ENCODE results near the gene LMBRD1. TPM values are rescaled to one million over a fixed set of nuclear protein-coding genes. Genes with fewer than 3 reads are reported as not detected.

The LMBRD1 gene
- total RNA-seq, 2 donors from 2014 or later, result 30.1 to 34.8 TPM

DNA sequence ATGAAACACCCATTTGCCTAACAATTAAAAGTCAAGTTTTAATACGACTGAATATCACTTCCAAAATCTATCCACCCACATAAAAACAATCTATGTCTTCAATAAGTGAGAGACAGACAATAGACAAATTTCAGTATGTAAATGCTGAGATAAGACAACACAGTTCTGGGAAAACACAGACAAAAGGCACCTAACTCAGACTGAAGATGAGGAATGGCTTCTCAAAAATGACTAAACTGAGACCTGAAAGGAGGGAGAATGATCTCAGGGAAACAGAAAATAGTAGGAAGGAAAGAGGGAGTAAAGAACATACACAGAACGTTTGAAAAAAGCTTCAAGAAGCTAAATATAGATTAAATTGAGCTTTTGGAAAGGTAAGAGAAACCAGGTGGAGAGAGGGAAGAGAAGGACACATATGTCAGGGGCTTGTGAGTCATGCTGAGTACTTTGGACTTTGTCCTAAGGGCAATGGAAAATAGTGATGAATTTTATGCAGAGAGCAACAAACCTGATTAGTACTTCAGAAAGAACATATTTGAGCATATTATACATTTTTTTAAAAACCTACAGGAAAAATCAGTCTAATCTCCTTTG lies 16.1 kb downstream of the LMBRD1 start:
- H3K27me3 Mint-ChIP-seq (ENCODE audit: insufficient read depth), result no peaks in the 10 kb centered on the region
- no peak overlapping the region for H3K27ac Mint-ChIP-seq
- H3K4me3 Mint-ChIP-seq, result no peak overlapping the region
- Histone ChIP-seq H3K36me3 (ENCODE audit: control insufficient read depth, insufficient read depth, low read length) (peaks cover 34% of the 10 kb centered on the region), H3K9ac (ENCODE audit: extremely low read depth, low read length, poor library complexity, severe bottlenecking) (no peak overlapping the region), H3K4me3 (ENCODE audit: low read length) (peak overlapping the region; percentile 46), H3K27ac (ENCODE audit: low read depth, low read length) (no peak overlapping the region), H3K9me3 (ENCODE audit: control insufficient read depth, low read length) (no peaks in the 10 kb centered on the region), H3K27me3 (ENCODE audit: control insufficient read depth, insufficient read depth, low read length, poor library complexity, severe bottlenecking) (no peaks in the 10 kb centered on the region), H3K4me1 (ENCODE audit: control insufficient read depth, insufficient read depth, low read length) (peaks cover 4% of the 10 kb centered on the region)
- TF ChIP-seq, protein P1, sequence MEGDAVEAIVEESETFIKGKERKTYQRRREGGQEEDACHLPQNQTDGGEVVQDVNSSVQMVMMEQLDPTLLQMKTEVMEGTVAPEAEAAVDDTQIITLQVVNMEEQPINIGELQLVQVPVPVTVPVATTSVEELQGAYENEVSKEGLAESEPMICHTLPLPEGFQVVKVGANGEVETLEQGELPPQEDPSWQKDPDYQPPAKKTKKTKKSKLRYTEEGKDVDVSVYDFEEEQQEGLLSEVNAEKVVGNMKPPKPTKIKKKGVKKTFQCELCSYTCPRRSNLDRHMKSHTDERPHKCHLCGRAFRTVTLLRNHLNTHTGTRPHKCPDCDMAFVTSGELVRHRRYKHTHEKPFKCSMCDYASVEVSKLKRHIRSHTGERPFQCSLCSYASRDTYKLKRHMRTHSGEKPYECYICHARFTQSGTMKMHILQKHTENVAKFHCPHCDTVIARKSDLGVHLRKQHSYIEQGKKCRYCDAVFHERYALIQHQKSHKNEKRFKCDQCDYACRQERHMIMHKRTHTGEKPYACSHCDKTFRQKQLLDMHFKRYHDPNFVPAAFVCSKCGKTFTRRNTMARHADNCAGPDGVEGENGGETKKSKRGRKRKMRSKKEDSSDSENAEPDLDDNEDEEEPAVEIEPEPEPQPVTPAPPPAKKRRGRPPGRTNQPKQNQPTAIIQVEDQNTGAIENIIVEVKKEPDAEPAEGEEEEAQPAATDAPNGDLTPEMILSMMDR (conservative IDR thresholded peaks at IDR 0.05), result no peak
- H3K4me1 Mint-ChIP-seq, result peaks cover 31% of the 10 kb centered on the region
- 80 to 100% methylated on average over 1 to 2 of the region's 2 CpGs for WGBS, 2 experiments (ENCODE audit: insufficient coverage in 1 of 2, insufficient read length in 1 of 2)
- no peaks in the 10 kb centered on the region for H3K9me3 Mint-ChIP-seq
- peaks cover 27% of the 10 kb centered on the region for H3K36me3 Mint-ChIP-seq (ENCODE audit: low read depth)
- no peak for DNase-seq

DNA sequence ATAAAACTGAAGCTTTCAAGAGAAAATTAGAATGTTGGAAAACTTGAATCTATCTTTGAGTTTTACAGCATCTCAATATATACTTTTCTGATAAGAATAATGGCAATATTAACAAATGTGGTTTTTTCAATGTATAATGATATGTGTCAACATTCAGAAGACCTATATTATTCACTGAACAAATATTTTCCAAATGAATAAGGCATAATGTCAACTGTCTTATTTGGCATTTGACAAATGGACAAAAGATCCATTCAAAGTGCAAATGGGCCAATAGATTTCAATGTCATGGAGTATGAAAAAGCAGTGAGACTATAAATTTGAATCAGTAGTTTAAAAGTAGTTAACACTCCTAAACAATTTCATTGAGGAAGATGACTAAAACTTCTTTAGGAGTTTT lies 20.9 kb downstream of the LMBRD1 start:
- H3K27me3 Mint-ChIP-seq (ENCODE audit: insufficient read depth), result no peaks in the 10 kb centered on the region

GRCh38 chr6:69775585-69775849 lies 21.3 kb downstream of the LMBRD1 start:
- no peak overlapping the region for H3K27ac Mint-ChIP-seq
- TF ChIP-seq, protein P1 (conservative IDR thresholded peaks at IDR 0.05), result no peak
- 89 to 97% methylated on average over 1 of the region's 1 CpG for WGBS, 2 experiments (ENCODE audit: insufficient coverage in 1 of 2, insufficient read length in 1 of 2)
- Histone ChIP-seq H3K27me3 (ENCODE audit: control insufficient read depth, insufficient read depth, low read length, poor library complexity, severe bottlenecking) (no peaks in the 10 kb centered on the region), H3K36me3 (ENCODE audit: control insufficient read depth, insufficient read depth, low read length) (peaks cover 31% of the 10 kb centered on the region), H3K4me3 (ENCODE audit: low read length) (peak overlapping the region; percentile 53), H3K4me1 (ENCODE audit: control insufficient read depth, insufficient read depth, low read length) (peaks cover 27% of the 10 kb centered on the region), H3K9me3 (ENCODE audit: control insufficient read depth, low read length) (peaks cover 8% of the 10 kb centered on the region), H3K9ac (ENCODE audit: extremely low read depth, low read length, poor library complexity, severe bottlenecking) (no peak overlapping the region), H3K27ac (ENCODE audit: low read depth, low read length) (no peak overlapping the region)
- peaks cover 4% of the 10 kb centered on the region for H3K9me3 Mint-ChIP-seq
- peaks cover 33% of the 10 kb centered on the region for H3K36me3 Mint-ChIP-seq (ENCODE audit: low read depth)
- DNase-seq, result no peak
- no peak overlapping the region for H3K4me3 Mint-ChIP-seq
- H3K4me1 Mint-ChIP-seq, result peaks cover 49% of the 10 kb centered on the region
- H3K27me3 Mint-ChIP-seq (ENCODE audit: insufficient read depth), result no peaks in the 10 kb centered on the region

More for the DNA sequence above, 20.9 kb downstream of the LMBRD1 start:
- H3K36me3 Mint-ChIP-seq (ENCODE audit: low read depth), result peaks cover 34% of the 10 kb centered on the region
- H3K27ac Mint-ChIP-seq, result no peak overlapping the region
- H3K9me3 ChIP-seq (ENCODE audit: control insufficient read depth, low read length), result peaks cover 8% of the 10 kb centered on the region
- peaks cover 49% of the 10 kb centered on the region for H3K4me1 Mint-ChIP-seq
- peaks cover 33% of the 10 kb centered on the region for H3K36me3 ChIP-seq (ENCODE audit: control insufficient read depth, insufficient read depth, low read length)
- no peak overlapping the region for H3K9ac ChIP-seq (ENCODE audit: extremely low read depth, low read length, poor library complexity, severe bottlenecking)
- H3K4me3 Mint-ChIP-seq, result no peak overlapping the region
- no peak for DNase-seq
- TF ChIP-seq, protein P1 (conservative IDR thresholded peaks at IDR 0.05), result no peak
- H3K4me1 ChIP-seq (ENCODE audit: control insufficient read depth, insufficient read depth, low read length), result peaks cover 23% of the 10 kb centered on the region
- no peak overlapping the region for H3K4me3 ChIP-seq (ENCODE audit: low read length)
- peaks cover 4% of the 10 kb centered on the region for H3K9me3 Mint-ChIP-seq
- no peak overlapping the region for H3K27ac ChIP-seq (ENCODE audit: low read depth, low read length)
- H3K27me3 ChIP-seq (ENCODE audit: control insufficient read depth, insufficient read depth, low read length, poor library complexity, severe bottlenecking), result no peaks in the 10 kb centered on the region
